HepG2 (cell line): ENCODE results near the gene OGFOD3. TPM values are rescaled to one million over a fixed set of nuclear protein-coding genes. Genes with fewer than 3 reads are reported as not detected.

Experiments used
- AHR ChIP-seq: IDR thresholded peaks from 2 replicates; pipeline ENCODE4 v1.6.1; 2018; ENCODE audit warnings: missing genetic modification reagents, missing compliant biosample characterization
- ARID5B ChIP-seq: IDR thresholded peaks from 2 replicates; pipeline ENCODE4 v1.4.0; 2020; ENCODE audit warnings: mild to moderate bottlenecking, missing genetic modification reagents
- ATF7-NPFF ChIP-seq: sonication (generic); formaldehyde crosslinking; IDR thresholded peaks from 2 replicates; pipeline ENCODE4 v1.8.1; 2023; ENCODE audit warnings: mild to moderate bottlenecking, low read depth, missing genetic modification reagents, moderate library complexity
- CBX1 ChIP-seq: IDR thresholded peaks from one replicate; pipeline ENCODE4 v1.6.1; 2016; ENCODE audit warnings: antibody characterized with exemption, low read depth
- FOXA3 ChIP-seq: IDR thresholded peaks from 2 replicates; pipeline ENCODE4 v1.6.1; 2016; ENCODE audit warnings: missing genetic modification reagents, missing compliant biosample characterization
- FOXK1 ChIP-seq: sonication (generic); formaldehyde crosslinking; IDR thresholded peaks from 2 replicates; pipeline ENCODE4 v1.4.0; 2020; ENCODE audit warnings: low read depth, missing genetic modification reagents, borderline replicate concordance
- KAT7 ChIP-seq: IDR thresholded peaks from 2 replicates; pipeline ENCODE4 v1.6.1; 2018; ENCODE audit warnings: borderline replicate concordance, missing compliant biosample characterization
- LRRFIP1 ChIP-seq: sonication (generic); formaldehyde crosslinking; conservative IDR thresholded peaks from 2 replicates; pipeline ENCODE4 v1.4.0; 2020; ENCODE audit warnings: missing genetic modification reagents
- MIER2 ChIP-seq: IDR thresholded peaks from 2 replicates; pipeline ENCODE4 v1.6.1; 2016; ENCODE audit warnings: missing biosample characterization, missing genetic modification reagents
- PAWR ChIP-seq: sonication (generic); formaldehyde crosslinking; IDR thresholded peaks from 2 replicates; pipeline ENCODE4 v1.4.0; 2020; ENCODE audit warnings: missing genetic modification reagents, mild to moderate bottlenecking, borderline replicate concordance
- SNAI1 ChIP-seq: sonication (generic); formaldehyde crosslinking; IDR thresholded peaks from 2 replicates; pipeline ENCODE4 v1.5.0; 2020; ENCODE audit warnings: mild to moderate bottlenecking, missing genetic modification reagents, borderline replicate concordance
- WIZ ChIP-seq: sonication (generic); formaldehyde crosslinking; IDR thresholded peaks from 2 replicates; pipeline ENCODE4 v1.5.1; 2020; ENCODE audit warnings: mild to moderate bottlenecking, missing genetic modification reagents
- XRCC5 ChIP-seq: fragments of 200-400 bp; formaldehyde crosslinking; optimal IDR thresholded peaks from 2 replicates; pipeline ENCODE3; 2017; ENCODE audit warnings: mild to moderate bottlenecking, low read length
- ZBTB10 ChIP-seq: sonication (generic); formaldehyde crosslinking; IDR thresholded peaks from 2 replicates; pipeline ENCODE4 v1.4.0; 2020; ENCODE audit warnings: missing genetic modification reagents, borderline replicate concordance
- ZBTB4 ChIP-seq: sonication (generic); formaldehyde crosslinking; IDR thresholded peaks from 2 replicates; pipeline ENCODE4 v1.4.0; 2020; ENCODE audit warnings: missing genetic modification reagents, mild to moderate bottlenecking, borderline replicate concordance
- polyA plus RNA-seq, 8 experiments: library from polyadenylated mRNA; depleted of rRNA in 3 of 8; stranded (reverse) in 7 of 8; unstranded in 1 of 8; fragments of >200 nt; fragmentation: Illumina TruSeq in 4 of 8; extraction: Trizol in 4 of 8; gene quantifications; 2 replicates each; pipeline versions ENCODE4 v1.2.1 to v1.2.3, GENCODE V29; 2011 to 2016; ENCODE audit warnings: low read depth in 4 of 8, missing spikeins in 1 of 8, mixed read lengths in 1 of 8; ENCODE audit not compliant: insufficient read depth in 1 of 8
- total RNA-seq, 5 experiments: library from RNA; depleted of rRNA; stranded (reverse); fragments of >200 nt; fragmentation: Illumina TruSeq; extraction: Trizol; gene quantifications; 2 replicates each; pipeline ENCODE4 v1.2.3, GENCODE V29; 2016; ENCODE audit warnings: low read depth in 1 of 5

The OGFOD3 gene
- total and polyA plus RNA-seq, 2 of the 13 experiments (the other 11 are each of a cell fraction or from before 2014, with no cell fraction given): 40.0 to 42.1 TPM

GRCh38 chr17:82412535-82413520, 5.6 kb downstream of the OGFOD3 start (continued):
- TF ChIP-seq ZBTB10 (CRISPR knock-in tag) (no peak), AHR (CRISPR knock-in tag) (no peak), SNAI1 (CRISPR knock-in tag) (no peak), LRRFIP1 (CRISPR knock-in tag) (no peak), ATF7-NPFF (no peak), FOXA3 (peak; percentile 70), MIER2 (CRISPR knock-in tag) (peak; percentile 86), FOXK1 (CRISPR knock-in tag) (0 out of 2 replicates have a peak, but pooled peaks have one; percentile 15), XRCC5 (peak; percentile 64), PAWR (CRISPR knock-in tag) (no peak), WIZ (CRISPR knock-in tag) (no peak), CBX1 (no peak), KAT7 (CRISPR knock-in tag) (no peak), ARID5B (CRISPR knock-in tag) (peak; percentile 69), ZBTB4 (CRISPR knock-in tag) (peak; percentile 19; the same call in 1 of the 2 replicates)
